GM19328 (cell line): ENCODE data around the gene NEGR1.

Experiments
- ATAC-seq: cut with Tn5 transposase; IDR thresholded peaks from one replicate; pipeline ENCODE4 v1.9.1; 2021; ENCODE audit warnings: mild to moderate bottlenecking, moderate library complexity; ENCODE audit not compliant: unreplicated experiment

NEGR1 gene

DNA sequence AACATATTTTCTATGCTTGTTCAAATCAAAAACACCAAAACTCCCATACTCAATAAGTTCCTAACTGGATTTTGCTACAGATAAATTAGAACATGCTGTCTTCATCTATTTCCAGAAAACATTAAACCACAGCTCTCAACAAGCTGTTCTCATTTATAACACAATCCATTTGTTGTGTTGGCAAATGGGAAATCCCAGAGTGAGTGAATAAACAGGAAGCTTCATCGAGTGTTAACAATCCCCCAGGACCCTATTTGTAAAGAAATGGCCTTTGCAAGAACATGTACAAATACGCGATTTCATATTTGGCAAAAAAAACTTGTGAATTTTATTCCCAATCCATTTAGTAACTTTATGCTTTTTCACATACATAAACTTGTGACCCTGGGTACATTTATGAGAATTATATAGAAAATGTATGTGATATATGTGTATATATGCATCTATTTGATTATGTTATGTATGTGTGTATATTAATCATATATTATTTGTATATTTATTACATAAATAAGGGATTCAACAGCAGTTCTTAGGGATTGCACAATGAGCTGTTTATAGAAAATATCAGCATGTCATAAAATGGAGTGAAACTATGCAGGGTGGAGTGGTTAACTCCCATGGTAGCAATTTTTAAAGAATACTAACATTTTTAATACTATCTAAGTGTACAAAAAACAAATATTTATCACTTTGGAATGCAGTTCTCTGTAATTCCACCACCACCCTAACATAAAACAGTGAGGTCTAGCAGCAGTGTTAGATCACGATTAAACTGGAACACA, 160.0 kb downstream of the NEGR1 start:
- ATAC-seq, result no peak

DNA sequence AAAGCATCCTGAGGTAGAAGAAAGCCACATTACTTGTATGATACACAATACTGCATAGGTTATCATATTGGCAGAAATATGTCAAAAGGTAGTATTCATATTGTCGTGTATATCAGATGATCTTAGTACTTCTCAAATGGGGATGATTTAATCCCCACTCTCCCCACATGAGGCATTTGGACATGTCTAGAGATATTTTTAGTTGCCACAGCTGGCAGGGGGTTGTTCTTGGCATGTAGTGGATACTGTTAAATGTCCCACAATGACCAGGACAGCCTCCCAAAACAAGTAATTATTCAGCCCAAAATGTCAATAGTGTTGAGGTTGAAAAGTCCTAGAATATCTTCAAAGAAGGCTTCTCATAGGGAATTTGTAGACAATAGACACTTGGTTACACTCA, 162.8 kb downstream of the NEGR1 start:
- ATAC-seq, result no peak

DNA sequence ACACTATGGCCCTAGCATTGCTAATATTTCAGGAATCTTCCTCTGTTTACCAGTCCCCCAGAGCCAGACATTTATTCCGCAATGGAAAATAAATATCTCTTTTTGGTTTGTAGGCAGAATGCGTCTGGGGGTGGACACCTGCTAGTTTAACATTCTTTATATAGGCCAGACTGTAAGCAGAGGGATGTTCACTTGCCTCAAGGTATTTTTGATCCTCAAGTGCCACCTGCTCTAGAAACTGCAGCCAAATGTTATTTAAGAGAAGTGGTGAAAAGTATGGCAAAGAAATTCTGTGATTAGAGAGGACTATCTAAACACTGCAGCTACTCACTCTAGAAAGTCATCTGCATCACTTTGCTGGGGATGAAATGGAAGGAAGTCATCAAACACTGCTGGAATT, 164.7 kb downstream of the NEGR1 start:
- no peak for ATAC-seq

DNA sequence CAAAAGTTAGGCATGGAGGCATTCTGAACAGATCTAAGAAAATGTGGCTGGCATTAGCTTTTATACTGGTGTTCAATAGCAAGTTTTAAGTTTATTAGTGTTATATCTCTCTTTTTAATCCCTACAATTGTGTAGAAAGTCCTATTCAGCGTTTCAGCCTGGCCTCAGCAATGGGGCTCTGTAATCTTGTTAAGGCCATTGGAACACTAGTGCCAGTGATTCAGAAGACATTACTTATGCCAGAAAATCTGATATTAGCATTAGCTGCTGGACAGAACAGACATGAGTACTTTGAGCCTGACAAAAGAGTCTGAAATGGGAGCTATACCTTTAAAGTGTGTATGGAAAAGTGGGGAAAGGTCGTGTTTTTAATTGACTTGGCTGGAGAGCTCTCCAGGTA, 167.0 kb downstream of the NEGR1 start:
- ATAC-seq, result no peak

DNA sequence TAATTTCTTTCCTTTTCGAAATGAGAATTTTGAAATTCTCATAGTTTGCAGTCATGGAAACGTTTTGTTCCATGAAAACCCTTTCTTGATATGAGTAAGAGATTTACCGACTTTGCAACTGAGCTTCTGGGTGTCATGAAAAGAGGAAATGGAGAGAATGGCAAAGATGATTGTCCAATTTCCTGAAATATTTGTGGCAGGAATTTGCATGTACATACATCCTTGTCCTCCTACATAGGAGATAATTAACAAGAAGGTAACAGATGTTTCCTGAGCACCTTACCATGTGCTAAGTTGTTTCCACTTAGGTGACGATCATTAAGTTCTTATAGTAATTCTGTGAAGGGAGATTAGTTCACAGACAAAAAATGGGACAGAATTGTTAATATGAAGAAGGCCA, 170.7 kb downstream of the NEGR1 start:
- no peak for ATAC-seq

DNA sequence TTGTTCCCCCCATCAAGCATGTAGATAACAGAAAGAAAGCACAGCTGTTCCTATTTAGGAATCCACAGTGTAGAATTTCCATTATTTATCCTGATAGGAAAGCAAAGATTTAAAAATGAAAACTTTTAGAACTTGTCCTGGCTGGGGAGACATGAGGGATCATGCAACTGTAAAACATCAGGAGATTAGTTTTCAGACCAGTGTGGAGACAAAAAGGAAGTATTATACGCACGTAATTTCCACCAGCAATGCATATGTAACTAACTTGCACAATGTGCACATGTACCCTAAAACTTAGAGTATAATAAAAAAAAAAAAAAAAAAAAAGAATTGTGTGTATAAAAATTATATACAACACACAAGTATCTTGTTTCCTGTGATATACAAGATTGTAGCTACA, 172.4 kb downstream of the NEGR1 start:
- no peak for ATAC-seq

DNA sequence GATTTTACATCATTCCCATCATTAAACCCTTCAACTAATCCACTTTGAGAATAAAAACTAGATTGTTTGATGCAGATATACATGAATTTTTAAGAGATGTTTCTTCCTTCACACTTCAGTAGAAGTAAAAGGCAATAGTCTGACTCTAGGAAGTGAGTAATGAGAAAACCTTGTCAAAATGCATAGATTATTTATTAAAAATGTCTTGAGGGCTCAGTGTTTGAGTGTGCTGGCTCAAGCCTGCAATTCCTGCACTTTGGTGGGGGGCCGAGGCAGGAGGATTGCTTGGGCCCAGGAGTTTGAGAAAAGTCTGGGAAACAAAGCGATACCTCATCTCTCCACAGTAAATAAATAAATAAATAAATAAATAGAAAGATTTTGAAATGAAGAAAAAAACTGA, 177.1 kb downstream of the NEGR1 start:
- ATAC-seq, result no peak

DNA sequence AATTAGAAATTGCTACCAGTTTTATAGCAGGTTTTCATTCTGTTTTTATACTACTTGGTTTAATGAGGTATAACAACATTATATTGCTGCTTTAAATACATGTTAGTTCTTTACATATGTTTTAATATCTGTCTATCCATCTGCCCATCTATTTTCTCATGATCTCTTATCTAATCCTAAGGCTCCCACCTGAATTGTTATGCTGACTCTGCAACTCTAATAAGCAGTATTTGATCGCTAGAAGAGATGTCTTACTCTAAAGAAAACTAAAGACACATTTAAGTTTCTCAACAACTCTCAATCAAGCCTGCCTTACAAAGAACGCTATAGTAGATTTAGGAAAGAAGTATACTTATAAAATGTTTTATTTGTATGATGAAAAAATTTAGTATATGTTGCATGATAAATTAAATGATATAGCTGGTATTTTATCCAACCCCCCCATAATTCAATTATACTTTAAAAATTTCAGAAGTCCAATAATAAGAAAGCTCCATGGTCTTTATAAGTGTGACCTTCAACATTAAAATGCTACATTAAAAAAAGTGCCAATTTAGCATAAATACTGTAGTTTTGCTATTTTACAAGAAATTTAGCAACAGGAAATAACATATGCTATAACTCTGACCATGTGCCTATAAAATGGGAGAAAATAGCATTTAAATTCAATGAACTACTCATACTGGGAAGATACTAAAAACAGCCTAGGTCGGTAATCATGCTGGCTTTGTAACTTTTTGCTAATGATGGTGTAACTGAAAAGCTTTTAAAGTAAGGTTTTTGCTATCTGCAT, 180.3 kb downstream of the NEGR1 start:
- ATAC-seq, result no peak

DNA sequence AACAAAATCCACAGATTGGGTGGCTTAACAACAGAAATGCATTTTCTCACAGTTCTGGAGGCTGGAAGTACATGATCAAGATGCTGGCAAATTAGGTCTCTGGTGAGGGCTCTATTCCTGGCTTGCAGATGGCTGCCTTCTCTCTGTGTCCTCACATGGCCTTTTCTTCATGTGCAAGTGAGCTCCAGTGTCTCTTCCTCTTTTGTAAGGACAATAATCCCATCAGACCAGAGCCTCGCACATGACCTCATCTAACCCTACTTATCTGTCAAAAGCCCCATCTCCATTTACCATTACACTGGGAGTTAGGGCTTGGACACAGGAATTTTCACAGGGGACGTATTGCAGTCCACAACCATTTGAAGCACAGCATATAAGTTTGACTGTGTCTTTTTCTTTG, 181.6 kb downstream of the NEGR1 start:
- no peak for ATAC-seq

DNA sequence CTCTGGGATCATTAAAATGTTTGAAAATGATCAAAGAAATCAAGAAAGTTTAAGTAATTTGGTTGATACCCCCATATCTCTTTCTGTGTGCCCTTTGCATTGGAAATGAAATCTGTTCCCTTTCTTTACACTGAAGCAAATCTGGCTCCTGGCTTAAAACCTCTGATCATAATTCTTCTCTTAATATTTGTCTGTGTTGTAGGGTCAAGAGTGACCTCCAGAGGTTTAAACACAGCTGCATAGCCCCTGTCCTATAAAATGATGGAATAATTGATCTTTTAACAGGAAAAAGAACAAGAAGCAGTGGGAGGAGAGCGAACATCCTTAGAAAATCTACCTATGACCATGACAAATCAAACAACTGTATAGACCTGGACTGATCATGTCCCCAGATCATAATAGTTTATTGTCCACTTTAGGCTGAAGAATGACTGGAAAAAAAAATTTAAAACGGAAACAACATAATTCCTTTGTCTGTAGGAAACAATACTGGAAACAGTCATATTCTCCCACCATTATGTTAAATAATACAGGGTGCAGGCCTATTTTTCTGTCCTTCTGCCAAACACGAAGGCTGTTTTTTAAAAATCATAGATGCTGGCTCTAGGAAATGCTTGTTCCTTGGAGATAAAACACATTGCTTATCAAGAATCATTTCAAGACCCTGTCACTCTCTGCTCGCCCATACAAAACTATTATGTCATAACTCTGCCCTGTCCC, 184.3 kb downstream of the NEGR1 start:
- no peak for ATAC-seq

DNA sequence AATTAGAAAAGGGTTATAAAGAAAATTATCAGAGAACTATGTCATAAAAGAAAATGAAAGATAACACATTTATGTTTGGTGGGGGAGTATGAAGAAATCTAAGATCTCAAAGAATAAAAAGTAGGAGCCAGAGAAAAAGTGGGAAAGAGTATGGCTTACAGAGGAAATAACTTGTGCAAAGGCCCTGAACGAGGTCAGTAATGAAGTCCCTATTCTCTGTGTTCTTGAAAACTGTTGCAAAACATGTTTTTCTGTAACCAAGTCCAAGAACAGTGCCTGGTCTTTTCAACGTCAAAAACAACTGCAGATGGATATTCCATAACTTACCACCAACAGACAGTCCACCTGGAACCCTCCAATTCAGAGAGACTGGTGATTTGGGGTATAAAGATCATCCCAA, 188.1 kb downstream of the NEGR1 start:
- ATAC-seq, result no peak

DNA sequence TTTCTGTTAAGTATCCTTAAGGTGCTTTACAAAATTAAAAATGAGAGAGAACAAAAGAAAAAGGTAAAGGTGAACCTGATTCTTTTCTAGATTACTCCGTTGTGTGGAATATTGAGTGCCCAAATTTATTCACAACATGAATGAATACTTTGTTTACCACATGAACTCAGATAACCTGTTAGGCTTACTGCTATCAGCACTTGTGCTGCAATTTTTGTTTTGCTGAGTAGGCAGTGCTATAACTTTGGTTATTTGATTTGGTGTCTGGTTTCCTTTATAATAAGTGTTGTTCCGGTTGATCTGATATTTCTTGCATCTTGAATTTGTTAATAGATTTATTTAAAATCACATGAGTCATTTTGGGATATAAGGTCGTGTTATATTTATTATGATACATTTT, 195.9 kb downstream of the NEGR1 start:
- no peak for ATAC-seq

DNA sequence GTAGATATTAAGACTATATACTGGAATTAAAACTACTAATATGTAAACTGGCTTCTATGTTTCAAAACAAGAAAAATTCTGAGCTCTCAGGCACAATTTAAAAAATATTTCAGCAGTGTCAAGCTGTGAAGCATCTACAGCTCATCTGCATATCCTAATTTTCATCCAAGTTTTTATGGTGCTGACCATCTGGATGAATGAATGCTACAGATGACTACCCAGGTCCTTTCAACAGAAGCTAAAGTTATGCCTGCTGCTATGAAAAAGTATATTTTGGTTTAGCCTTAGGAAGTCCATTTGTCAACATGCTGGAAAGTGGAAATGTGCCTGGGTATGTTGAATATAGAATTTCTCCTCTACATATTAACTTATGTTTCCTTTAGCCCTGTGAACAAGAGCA, 206.9 kb downstream of the NEGR1 start:
- no peak for ATAC-seq

DNA sequence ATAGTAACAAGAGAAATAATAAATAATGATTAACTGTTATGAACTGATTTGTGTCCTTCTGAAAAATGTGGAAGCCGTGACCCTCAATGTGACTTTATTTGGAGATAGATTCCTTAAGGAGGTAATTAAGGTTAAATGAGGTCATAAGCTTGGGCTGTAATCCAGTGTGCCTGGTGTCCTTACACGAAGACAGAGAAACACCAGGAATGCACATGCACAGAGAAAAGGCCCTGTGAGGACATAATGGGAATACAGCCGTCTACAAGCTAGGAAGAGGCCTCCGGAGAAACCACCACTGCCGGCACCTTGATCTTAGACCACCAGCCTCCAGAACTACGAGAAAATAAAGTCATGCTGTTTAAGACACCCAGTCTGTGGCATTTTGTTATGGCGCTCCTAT, 215.9 kb downstream of the NEGR1 start:
- ATAC-seq, result no peak

DNA sequence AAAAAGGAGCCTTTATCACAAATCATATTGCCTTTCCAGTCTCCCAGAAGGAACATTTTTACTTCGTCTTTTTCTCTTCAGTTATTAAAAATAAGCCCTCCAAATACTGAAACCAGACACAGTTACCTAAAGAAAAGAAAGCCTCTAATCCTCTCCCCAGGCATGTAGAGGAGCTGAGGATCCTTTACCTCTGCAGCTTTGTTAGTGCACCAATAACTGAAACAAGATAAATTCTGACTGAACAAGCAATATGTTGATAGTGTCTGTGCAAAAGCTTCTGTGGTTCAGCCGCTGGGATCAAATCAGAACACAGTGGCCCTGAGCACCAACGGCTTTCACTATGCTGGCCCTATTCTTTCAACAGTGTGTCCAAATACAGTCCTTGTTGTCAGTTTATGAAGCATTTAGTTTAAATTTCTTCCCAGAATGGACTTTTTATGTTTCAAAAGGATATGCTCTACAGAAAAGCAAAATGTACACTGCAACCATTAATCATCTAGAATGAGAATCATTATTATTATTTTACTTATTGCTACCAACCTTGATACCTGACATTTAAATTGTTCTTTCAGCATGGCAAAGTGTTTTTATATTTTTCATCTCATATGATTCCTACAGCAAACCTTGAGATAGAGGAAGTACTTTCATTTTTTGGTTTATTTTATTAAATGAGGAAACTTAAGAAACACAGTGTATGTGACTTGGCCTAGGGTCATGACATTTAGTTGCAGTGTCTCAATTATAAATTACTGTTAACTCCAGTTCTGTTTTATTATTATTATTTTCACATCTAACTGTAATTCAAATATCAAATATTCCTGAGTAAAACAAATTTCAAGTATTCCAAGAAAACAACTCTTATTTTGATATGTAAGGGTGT, 217.9 kb downstream of the NEGR1 start:
- no peak for ATAC-seq

DNA sequence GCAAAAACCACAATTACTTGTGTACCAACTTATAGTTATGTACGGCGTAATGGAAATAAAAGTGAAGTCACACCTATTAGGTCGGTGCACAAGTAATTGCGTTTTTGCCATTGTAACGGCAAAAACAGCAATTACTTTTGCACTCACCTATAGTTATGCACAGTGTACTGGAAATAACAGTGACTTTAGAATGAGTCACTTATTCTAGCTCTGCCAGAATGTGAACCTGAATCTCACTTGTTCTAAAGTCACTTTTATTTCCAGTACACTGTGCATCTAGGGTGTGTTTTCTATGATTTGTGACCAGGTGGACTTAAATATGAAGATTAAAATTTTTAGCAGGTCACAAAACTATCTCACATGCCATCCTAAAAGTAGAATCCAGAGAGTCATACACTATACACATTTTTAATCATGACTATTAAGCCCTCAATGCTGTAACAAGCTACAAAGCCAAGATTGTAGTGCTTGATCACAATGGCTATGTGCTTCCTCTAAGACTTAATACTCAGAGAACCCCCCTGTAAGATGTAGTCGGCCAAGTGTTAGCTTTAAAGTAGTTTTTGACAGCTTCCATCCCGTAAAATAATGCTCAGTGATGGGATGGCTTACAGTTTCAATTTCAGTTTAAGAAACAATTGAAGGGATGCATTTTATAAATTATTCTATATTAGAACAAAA, 218.8 kb downstream of the NEGR1 start:
- ATAC-seq, result no peak

DNA sequence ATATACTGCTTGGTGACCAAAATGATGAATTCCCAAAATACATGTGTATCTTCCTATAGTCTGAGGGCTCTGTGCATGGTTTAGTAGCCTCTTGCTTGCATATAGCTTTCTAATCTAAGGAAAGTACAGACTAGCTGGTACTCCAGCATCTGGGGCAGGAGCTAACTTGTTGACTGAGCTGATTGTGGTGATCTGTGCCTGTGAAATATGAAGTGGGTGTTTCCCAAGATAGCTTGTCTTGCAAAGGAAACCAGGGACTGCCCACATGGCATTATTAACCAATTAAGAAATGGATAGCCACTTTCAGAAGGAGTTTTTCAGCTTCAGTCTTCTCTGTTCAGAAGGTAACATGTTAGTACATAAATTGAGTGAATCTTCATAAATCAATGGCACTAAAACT, 219.8 kb downstream of the NEGR1 start:
- ATAC-seq, result no peak

DNA sequence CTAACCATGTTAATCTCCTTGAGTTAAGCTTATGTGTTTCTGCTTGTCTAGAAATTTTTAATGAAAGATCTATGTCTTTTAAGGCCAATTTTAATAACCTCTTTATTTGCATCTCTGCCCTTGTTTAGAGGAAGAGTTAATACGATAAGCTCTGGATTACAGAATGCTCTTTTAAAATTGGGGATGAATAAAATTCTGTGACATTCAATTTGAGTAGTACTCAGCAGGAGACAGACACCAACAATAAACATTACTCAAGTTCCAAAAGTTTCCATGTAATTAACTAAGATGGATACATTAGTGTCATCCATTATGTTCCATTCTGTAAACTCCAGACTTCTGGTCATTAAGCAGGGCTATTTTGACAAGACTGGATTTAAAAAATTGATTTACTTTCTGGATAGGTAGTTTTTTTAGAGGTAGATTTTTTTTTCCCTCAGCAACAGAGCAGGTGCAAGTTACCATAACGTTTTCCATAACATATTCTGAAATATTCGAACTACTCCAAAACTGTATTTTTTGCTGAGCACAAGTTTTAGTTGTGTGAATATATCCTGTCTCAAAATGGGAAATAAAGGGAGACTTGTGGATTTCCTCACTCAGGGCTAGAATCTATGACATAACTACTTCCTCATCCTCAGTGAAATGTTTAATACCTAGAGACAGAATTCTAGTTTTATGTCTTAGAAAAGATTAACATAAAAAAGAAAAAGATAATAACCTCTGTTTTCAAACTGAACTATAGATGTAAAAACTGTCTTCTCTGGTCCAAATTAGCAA, 221.7 kb downstream of the NEGR1 start:
- no peak for ATAC-seq

DNA sequence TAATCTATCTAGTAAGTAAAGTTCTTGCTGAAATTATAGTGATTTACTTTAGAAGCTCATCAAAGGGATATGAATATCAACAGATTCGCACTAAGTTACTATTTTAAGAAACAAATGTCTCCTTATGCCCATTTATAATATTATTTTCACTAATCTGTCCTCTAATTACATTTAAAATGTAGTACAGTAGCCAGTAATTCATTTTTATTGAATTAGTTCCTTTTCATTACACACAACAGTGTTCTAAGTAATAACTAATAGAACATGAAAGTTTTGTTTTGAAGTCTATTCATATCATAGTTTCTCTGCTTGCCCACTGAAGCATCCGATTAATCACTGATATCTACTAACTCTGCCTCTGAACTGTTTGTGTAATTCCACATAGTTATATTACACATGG, 225.8 kb downstream of the NEGR1 start:
- ATAC-seq, result no peak

DNA sequence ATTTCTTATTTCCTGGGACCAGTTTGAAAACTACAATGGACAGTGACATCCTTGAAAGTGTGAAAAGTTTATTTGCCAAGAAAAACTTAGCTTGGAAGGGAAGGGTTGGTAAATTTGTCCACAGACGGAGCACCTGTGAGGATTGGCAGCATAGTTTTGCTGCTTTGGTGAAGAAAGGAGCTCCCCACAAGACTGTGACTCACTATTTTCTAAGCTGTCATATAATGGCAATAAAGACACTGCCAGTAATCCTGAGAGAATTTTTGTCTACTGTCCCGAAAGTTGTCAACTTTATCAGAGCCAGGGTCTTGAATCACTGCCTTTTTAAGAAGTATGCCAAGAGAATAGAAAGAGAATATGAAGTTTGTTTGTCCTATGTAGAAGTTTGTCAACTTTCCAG, 230.8 kb downstream of the NEGR1 start:
- no peak for ATAC-seq
